ENCODE results near the gene TEAD3. TPM values are rescaled to one million over a fixed set of nuclear protein-coding genes. Genes with fewer than 3 reads are reported as not detected.

TEAD3 gene
- 27.9 and 31.8 TPM in 2 replicates for total RNA-seq

GRCh38 chr6:35496841-35497570 is at the start of gene TEAD3:
Gene TEAD3, minus strand, starts transcription at chr6:35497079.

GRCh38 chr6:35512740-35513139 is 15.9 kb upstream of the TEAD3 start, which contains the start of gene TULP1:
Gene TULP1, minus strand, starts transcription at chr6:35512896. Its CDS starts 38 bp downstream, at chr6:35512858.

GRCh38 chr6:35468181-35468979 is 28.5 kb downstream of the TEAD3 start, which contains the start of gene RPL10A:
Gene RPL10A, plus strand, starts transcription at chr6:35468401. Its CDS starts 34 bp downstream, at chr6:35468435.

GRCh38 chr6:35452183-35453090 is 44.4 kb downstream of the TEAD3 start, which contains the start of gene FANCE:
Gene FANCE, plus strand, starts transcription at chr6:35452338. Its CDS starts 208 bp downstream, at chr6:35452546.

Other genes starting within 250 kb of the TEAD3 start
- 12.3 and 12.8 TPM in 2 replicates for gene ZNF76, start 237.3 kb downstream of the TEAD3 start, total RNA-seq
- 3.0 and 4.0 TPM in 2 replicates for gene DEF6, start 199.3 kb downstream of the TEAD3 start, total RNA-seq
- 36.3 and 36.7 TPM in 2 replicates for gene PPARD, start 154.5 kb downstream of the TEAD3 start, total RNA-seq
- 13.7 and 15.1 TPM in 2 replicates for gene FANCE, start 44.7 kb downstream of the TEAD3 start, total RNA-seq
- gene RPL10A, start 28.7 kb downstream of the TEAD3 start, total RNA-seq, result 1,648 and 1,887 TPM in 2 replicates
- not detected in 2 replicates for gene TULP1, start 15.8 kb upstream of the TEAD3 start, total RNA-seq
- 109 and 115 TPM in 2 replicates for gene FKBP5, start 191.8 kb upstream of the TEAD3 start, total RNA-seq
- under 0.01 TPM in 1 of 2 replicates, not detected in the other for gene ARMC12, start 240.0 kb upstream of the TEAD3 start, total RNA-seq